HepG2 (cell line): ENCODE measurements around the gene MEGF6. TPM values are rescaled to one million over a fixed set of nuclear protein-coding genes. Genes with fewer than 3 reads are reported as not detected.
"Not testable (repeated sequence)": the region's sequence is repeated elsewhere in the genome, so short reads cannot be mapped to it uniquely, and the experiment has no call there.

Source experiments
- ATAC-seq: fragments of 200-7000 bp; cut with Tn5 transposase; 3 replicates; pipeline ENCODE4 v1.9.1; 2020; ENCODE audit warnings: mild to moderate bottlenecking, moderate library complexity
- BruUV-seq: library from RNA; stranded (reverse); fragments of 400-500 nt; replicated peaks from 2 replicates; lab custom pipeline; 2021; lab: Mats Ljungman, UMichigan
- CTCF ChIA-PET: fragments of 300-600 bp; formaldehyde crosslinking; extraction: SDS; loops from one replicate; lab custom pipeline; 2021; ENCODE audit warnings: low total read pairs, inconsistent platforms, low intra/inter-chr PET ratio; lab: Yijun Ruan, JAX
- POLR2A ChIA-PET: fragments of 350-600 bp; sonication (Branson Sonifier 250); formaldehyde crosslinking; loops from one replicate; lab custom pipeline; 2020; ENCODE audit warnings: antibody characterized with exemption, inconsistent platforms; lab: Yijun Ruan, JAX
- DNase-seq: peaks from one replicate; pipeline ENCODE4 v3.0.0-alpha.2; 2015; ENCODE audit warnings: low spot score
- FAIRE-seq: peaks from 3 replicates; lab custom pipeline; 2011; peaks lifted over from hg19 to GRCh38; lab: Jason Lieb, UNC
- H2AFZ ChIP-seq: one replicate; pipeline ENCODE4 v1.6.1; 2011; ENCODE audit warnings: low read length, inconsistent platforms
- H3K27ac ChIP-seq: fragments of 300-600 bp; 3 replicates; pipeline ENCODE4 v1.8.0; 2011; ENCODE audit warnings: mixed run types, mild to moderate bottlenecking, mixed read lengths, low read length, inconsistent platforms; ENCODE audit not compliant: insufficient read depth; ENCODE audit errors: extremely low read length
- H3K27me3 ChIP-seq, 2 experiments: fragments of 200-600 bp in 1 of 2; 2 replicates in 1 of 2; 3 replicates in 1 of 2; pipeline versions ENCODE4 v1.6.0 to v1.8.0; 2011; ENCODE audit warnings: low read length in 2 of 2, mild to moderate bottlenecking in 2 of 2, moderate library complexity in 2 of 2, inconsistent platforms in 1 of 2; ENCODE audit not compliant: insufficient read depth in 2 of 2, control insufficient read depth in 1 of 2
- H3K36me3 ChIP-seq, 2 experiments: fragments of 200-600 bp in 1 of 2; replicated peaks in 1 of 2; 2 replicates in 1 of 2; 3 replicates in 1 of 2; pipeline versions ENCODE4 v1.5.1 to v1.8.0; 2011; ENCODE audit warnings: low read length in 2 of 2, inconsistent platforms in 1 of 2; ENCODE audit not compliant: insufficient read depth in 2 of 2, control insufficient read depth in 1 of 2
- H3K4me1 ChIP-seq: 2 replicates; pipeline ENCODE4 v1.5.1; 2012; ENCODE audit warnings: low read length, inconsistent platforms; ENCODE audit not compliant: insufficient read depth
- H3K4me2 ChIP-seq: 2 replicates; pipeline ENCODE4 v1.6.0; 2011; ENCODE audit warnings: low read depth, low read length, inconsistent platforms
- H3K4me3 ChIP-seq, 3 experiments: fragments of 200-600 bp in 1 of 3; sonication (generic), shearing (Covaris generic) in 1 of 3; replicated peaks in 1 of 3; 2 replicates each; pipeline ENCODE4 v1.5.1; 2011 to 2016; ENCODE audit warnings: low read length in 3 of 3, inconsistent platforms in 2 of 3, low read depth in 2 of 3, mild to moderate bottlenecking in 2 of 3, control low read depth in 1 of 3, mixed read lengths in 1 of 3; ENCODE audit not compliant: insufficient read depth in 1 of 3
- H3K79me2 ChIP-seq: one replicate; pipeline ENCODE4 v1.6.1; 2011; ENCODE audit warnings: low read length, inconsistent platforms; ENCODE audit not compliant: insufficient read depth
- H3K9ac ChIP-seq: 2 replicates; pipeline ENCODE4 v1.6.0; 2011; ENCODE audit warnings: mild to moderate bottlenecking, low read depth, low read length, inconsistent platforms; ENCODE audit not compliant: insufficient read depth
- H3K9me3 ChIP-seq: 2 replicates; pipeline ENCODE4 v1.5.1; 2012; ENCODE audit warnings: mild to moderate bottlenecking, low read length
- H4K20me1 ChIP-seq: 2 replicates; pipeline ENCODE4 v1.6.0; 2011; ENCODE audit warnings: inconsistent platforms, mild to moderate bottlenecking, low read length, moderate library complexity; ENCODE audit not compliant: insufficient read depth
- FOXM1 ChIP-seq: sonication (generic); formaldehyde crosslinking; IDR thresholded peaks from 2 replicates; pipeline ENCODE4 v1.5.0; 2020; ENCODE audit warnings: missing genetic modification reagents
- HNF1A ChIP-seq, 2 experiments: sonication (generic) in 1 of 2; formaldehyde crosslinking in 1 of 2; IDR thresholded peaks; 2 replicates each; pipeline versions ENCODE4 v1.4.0 to v1.6.1; 2016 to 2020; ENCODE audit warnings: borderline replicate concordance in 1 of 2, low read depth in 1 of 2, mild to moderate bottlenecking in 1 of 2, missing genetic modification reagents in 1 of 2
- IKZF4 ChIP-seq: sonication (generic); formaldehyde crosslinking; IDR thresholded peaks from 2 replicates; pipeline ENCODE4 v1.5.1; 2020; ENCODE audit warnings: borderline replicate concordance, mild to moderate bottlenecking, low read depth, missing genetic modification reagents; ENCODE audit errors: not compliant biosample characterization
- REPIN1 ChIP-seq: sonication (generic); formaldehyde crosslinking; IDR thresholded peaks from 2 replicates; pipeline ENCODE4 v1.8.0; 2022; ENCODE audit warnings: missing genetic modification reagents, low read depth, mild to moderate bottlenecking, borderline replicate concordance
- ZBTB2 ChIP-seq: sonication (generic); formaldehyde crosslinking; IDR thresholded peaks from 2 replicates; pipeline ENCODE4 v1.8.0; 2022; ENCODE audit warnings: low read depth, missing genetic modification reagents
- ZBTB7B ChIP-seq: sonication (generic); formaldehyde crosslinking; IDR thresholded peaks from 2 replicates; pipeline ENCODE4 v1.4.0; 2020; ENCODE audit warnings: missing genetic modification reagents
- WGBS: methylation state at CpG from one replicate; pipeline ENCODE4 v1.1.6; 2017; ENCODE audit warnings: low lambda C conversion rate; 5-methylcytosine and 5-hydroxymethylcytosine counted together
- in situ Hi-C: cut with HindIII; loops from 2 replicates; pipeline ENCODE4 v1.10.0; 2017; ENCODE audit warnings: low pct_unique_long_range_greater_than_20kb; ENCODE audit not compliant: extremely low pct_ligation_motif_present
- intact Hi-C: fragments of 100-400 bp; cut with micrococcal nuclease; formaldehyde crosslinking; loops from one replicate; pipeline ENCODE4 v1.10.0; 2022; ENCODE audit not compliant: unreplicated experiment
- polyA plus RNA-seq, 8 experiments: library from polyadenylated mRNA; depleted of rRNA in 3 of 8; stranded (reverse) in 7 of 8; unstranded in 1 of 8; fragments of >200 nt; fragmentation: Illumina TruSeq in 4 of 8; extraction: Trizol in 4 of 8; gene quantifications; 2 replicates each; pipeline versions ENCODE4 v1.2.1 to v1.2.3, GENCODE V29; 2011 to 2016; ENCODE audit warnings: low read depth in 4 of 8, missing spikeins in 1 of 8, mixed read lengths in 1 of 8; ENCODE audit not compliant: insufficient read depth in 1 of 8
- total RNA-seq, 5 experiments: library from RNA; depleted of rRNA; stranded (reverse); fragments of >200 nt; fragmentation: Illumina TruSeq; extraction: Trizol; gene quantifications; 2 replicates each; pipeline ENCODE4 v1.2.3, GENCODE V29; 2016; ENCODE audit warnings: low read depth in 1 of 5

The MEGF6 gene
- total and polyA plus RNA-seq, 2 of the 13 experiments (the other 11 are each of a cell fraction or from before 2014, with no cell fraction given) = 1.9 TPM

GRCh38 chr1:3623441-3624199 is 12.3 kb upstream of the MEGF6 start:
- Histone ChIP-seq H4K20me1 (no peaks in the 10 kb centered on the region), H3K79me2 (peaks cover 5% of the 10 kb centered on the region), H2AFZ (no peak overlapping the region), H3K9ac (peak overlapping the region; percentile 76), H3K4me2 (peak overlapping the region; percentile 81), H3K27ac (peak overlapping the region; percentile 60), H3K4me3 (peak overlapping the region; percentile 94 to 99 (median 94)), H3K36me3 (peaks cover 10 to 14% of the 10 kb centered on the region in 2 experiments), H3K4me1 (peaks cover 33% of the 10 kb centered on the region), H3K9me3 (no peaks in the 10 kb centered on the region), H3K27me3 (0 out of 5 replicates have a peak, but pooled peaks cover 0 to 2% of the 10 kb centered on the region in 2 experiments)
- CTCF ChIA-PET = no interaction called here
- TF ChIP-seq HNF1A (IDR thresholded peaks at IDR 0.05; ENCODE audit: low read depth) (no peak), HNF1A (CRISPR knock-in tag; IDR thresholded peaks at IDR 0.05; ENCODE audit: borderline replicate concordance) (no peak), IKZF4 (no peak), ZBTB2 (CRISPR knock-in tag) (peak; percentile 6; the same call in 1 of the 2 replicates), ZBTB7B (CRISPR knock-in tag) (peak; percentile 6; the same call in 1 of the 2 replicates), REPIN1 (CRISPR knock-in tag) (no peak), FOXM1 (no peak)
- ATAC-seq (no peak; the same call in 2 of the 3 replicates), DNase-seq (no peak), FAIRE-seq (no peak)
- intact Hi-C loops (loop anchor here (2.0 to 5.0 kb wide), 2 partner anchors 27 to 171 kb away; partner anchors contain the start of genes ARHGEF16 and WRAP73), in situ Hi-C loops (loop anchor here (5.0 kb wide), 2 partner anchors 56 to 141 kb away; no protein-coding TSS in a partner anchor)
- WGBS = 42% methylated on average over 22 of the region's 23 CpGs
- BruUV-seq = no TSS peak
- POLR2A ChIA-PET = no interaction called here

DNA sequence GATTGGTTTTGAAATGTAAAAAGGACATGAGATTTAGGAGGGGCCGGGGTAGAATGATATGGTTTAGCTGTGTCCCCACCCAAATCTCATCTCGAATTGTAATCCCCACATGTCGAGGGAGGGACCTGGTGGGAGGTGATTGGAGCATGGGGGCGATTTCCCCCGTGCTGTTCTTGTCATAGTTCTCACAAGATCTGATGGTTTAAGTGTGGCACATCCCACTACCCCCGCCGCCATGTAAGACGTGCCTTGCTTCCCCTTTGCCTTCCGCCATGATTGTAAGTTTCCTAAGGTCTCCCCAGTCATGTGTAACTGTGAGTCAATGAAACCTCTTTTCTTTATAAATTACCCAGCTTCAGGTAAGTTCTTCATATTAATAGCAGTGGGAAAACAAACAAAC is 10.8 kb upstream of the MEGF6 start:
- POLR2A ChIA-PET, DNase-seq, H3K36me3 ChIP-seq, BruUV-seq, FAIRE-seq, H3K79me2 ChIP-seq, H3K4me3 ChIP-seq, H2AFZ ChIP-seq, H3K9me3 ChIP-seq, ATAC-seq, H4K20me1 ChIP-seq, H3K9ac ChIP-seq, H3K27ac ChIP-seq, H3K4me2 ChIP-seq: not testable (repeated sequence)
- in situ Hi-C loops (loop anchor here (5.0 kb wide), 2 partner anchors 55 to 140 kb away; no protein-coding TSS in a partner anchor), intact Hi-C loops (loop anchor here (5.0 kb wide), 1 partner anchor 170 kb away; the partner anchor contains the start of gene ARHGEF16)
- peaks cover 40% of the 10 kb centered on the region for H3K4me1 ChIP-seq
- H3K27me3 ChIP-seq = peaks cover 6 to 17% of the 10 kb centered on the region in 2 experiments
- 91% methylated on average over 9 of the region's 9 CpGs for WGBS
- CTCF ChIA-PET = interaction anchor here (2.0 kb wide), 1 partner anchor 57 kb away, joined by 13 read pairs; no protein-coding TSS in a partner anchor
